ENCODE data around the gene HTR1D.
"Not testable (repeated sequence)": the region's sequence is repeated elsewhere in the genome, so short reads cannot be mapped to it uniquely, and the experiment has no call there.

HTR1D gene, protein sequence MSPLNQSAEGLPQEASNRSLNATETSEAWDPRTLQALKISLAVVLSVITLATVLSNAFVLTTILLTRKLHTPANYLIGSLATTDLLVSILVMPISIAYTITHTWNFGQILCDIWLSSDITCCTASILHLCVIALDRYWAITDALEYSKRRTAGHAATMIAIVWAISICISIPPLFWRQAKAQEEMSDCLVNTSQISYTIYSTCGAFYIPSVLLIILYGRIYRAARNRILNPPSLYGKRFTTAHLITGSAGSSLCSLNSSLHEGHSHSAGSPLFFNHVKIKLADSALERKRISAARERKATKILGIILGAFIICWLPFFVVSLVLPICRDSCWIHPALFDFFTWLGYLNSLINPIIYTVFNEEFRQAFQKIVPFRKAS

DNA sequence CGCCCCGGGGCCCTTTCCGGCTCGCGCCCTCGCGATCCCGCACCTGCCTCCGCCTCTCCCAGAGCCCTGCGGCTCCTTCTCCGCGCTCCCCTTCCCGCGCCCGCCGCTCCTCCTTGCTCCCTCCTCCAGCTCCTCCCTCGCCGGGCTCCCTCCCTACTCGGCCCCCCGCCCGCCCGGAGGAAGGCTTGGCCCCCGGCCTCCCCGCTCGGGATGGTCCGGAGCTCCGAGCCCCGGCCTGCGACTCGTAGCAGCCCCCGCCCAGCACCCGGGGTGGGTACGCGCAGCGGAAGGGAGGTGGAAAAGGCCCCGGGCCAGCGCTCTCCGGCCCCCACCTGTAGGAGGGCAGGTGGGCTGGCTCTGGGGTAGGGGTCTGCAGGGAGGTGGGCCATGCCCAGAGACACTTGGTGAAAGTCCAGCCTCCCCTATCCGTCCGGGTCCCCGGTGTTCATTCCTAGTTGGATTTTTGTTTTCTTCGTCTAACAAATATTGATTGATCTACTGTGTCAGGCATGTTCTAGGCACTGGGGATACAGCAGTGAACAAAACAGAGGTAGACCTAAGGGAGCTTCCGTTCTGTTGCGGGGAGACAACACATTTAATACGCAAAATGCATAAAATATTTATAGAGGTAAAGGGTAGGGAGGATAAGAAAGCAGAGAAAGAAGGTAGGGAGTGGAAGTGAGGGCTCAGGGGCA, at the start of gene HTR1D:
TSS of gene HTR1D (minus strand) at position 82 of the 695 bp plus-strand sequence. CDS start 23,283 bp downstream, outside the sequence.
- no peak for DNase-seq (ENCODE audit: low read depth)

DNA sequence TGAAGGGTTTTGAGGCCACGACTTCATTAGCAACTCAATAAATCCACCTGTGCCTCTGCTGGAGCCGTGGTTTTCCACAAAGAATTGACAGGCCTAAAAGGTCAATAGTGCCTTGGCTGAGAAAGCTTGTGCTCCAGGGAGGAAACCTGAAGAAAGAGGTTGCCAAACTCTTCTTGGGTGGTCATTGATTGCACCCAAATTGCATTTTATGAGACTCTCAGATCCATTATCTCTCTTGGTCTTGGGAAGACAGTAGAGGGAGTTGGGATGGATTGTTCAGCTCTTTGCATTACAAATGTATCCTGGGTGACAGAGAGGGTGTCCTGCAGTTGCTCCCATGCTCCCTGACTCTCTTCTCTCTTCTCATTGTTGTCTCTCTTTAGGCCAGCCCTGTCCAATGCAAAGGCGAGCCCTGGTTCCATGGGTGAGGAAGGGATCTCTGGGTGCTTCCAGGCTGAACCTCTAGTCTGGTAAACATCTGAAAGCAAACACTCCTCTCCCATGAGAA, 46.1 kb upstream of the HTR1D start:
- no peak for DNase-seq (ENCODE audit: low read depth)

DNA sequence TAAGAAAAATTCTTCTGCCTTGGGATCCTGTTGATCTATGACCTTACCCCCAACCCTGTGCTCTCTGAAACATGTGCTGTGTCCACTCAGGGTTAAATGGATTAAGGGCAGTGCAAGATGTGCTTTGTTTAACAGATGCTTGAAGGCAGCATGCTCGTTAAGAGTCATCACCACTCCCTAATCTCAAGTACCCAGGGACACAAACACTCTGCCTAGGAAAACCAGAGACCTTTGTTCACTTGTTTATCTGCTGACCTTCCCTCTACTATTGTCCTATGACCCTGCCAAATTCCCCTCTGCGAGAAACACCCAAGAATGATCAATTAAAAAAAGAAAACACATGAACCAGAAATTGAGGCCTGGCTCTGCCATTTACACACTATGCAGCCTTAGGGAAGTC, 40.8 kb upstream of the HTR1D start:
- not testable (repeated sequence) for DNase-seq (ENCODE audit: low read depth)

DNA sequence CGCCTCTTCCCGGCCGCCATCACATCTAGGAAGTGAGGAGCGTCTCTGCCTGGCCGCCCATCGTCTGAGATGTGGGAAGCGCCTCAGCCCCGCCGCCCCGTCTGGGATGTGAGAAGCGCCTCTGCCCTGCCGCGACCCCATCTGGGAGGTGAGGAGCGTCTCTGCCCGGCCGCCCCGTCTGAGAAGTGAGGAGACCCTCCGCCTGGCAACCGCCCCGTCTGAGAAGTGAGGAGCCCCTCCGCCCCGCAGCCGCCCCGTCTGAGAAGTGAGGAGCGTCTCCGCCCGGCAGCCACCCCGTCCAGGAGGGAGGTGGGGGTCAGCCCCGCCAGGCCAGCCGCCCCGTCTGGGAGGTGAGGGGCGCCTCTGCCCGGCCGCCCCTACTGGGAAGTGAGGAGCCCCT, 40.1 kb upstream of the HTR1D start:
- DNase-seq (ENCODE audit: low read depth), result not testable (repeated sequence)

DNA sequence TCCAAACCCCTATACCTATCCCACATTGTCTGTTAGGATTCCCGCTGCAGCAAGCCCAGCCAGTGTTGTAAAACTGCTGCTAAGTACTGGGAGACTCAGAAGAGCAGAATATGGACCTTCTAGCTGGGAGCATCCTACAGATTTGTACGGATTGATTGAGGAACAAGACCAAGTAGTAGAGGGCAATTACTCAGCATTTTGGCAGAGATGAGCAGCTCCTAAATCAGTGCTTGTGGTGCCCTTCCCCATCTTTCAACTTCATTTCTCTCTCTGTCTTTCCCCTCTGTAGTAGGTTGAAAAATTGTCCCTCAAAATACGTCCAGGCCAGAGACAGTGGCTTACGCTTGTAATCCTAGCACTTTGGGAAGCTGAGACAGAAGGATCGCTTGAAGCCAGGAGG, 37.3 kb upstream of the HTR1D start:
- no peak for DNase-seq (ENCODE audit: low read depth)

DNA sequence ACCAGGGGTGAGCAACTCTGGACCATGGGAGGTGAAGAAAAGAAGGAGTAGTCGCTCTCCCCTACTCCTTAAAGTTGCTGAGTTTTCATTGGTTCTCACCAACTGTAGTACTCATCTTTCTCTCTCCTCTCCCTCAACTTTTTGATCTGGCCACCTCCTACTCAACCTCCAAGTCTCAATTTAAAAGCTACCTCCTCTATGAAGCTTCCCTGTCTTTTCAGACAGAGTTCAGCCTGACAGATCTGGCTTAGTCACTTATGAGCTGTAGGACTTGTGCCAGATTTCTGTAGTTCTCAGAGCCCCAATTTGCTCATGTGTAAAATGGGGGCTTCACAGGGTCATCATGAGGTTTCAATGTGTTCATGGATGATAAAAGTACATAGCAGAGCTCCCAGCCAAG, 34.5 kb upstream of the HTR1D start:
- DNase-seq (ENCODE audit: low read depth), result peak; percentile 1

DNA sequence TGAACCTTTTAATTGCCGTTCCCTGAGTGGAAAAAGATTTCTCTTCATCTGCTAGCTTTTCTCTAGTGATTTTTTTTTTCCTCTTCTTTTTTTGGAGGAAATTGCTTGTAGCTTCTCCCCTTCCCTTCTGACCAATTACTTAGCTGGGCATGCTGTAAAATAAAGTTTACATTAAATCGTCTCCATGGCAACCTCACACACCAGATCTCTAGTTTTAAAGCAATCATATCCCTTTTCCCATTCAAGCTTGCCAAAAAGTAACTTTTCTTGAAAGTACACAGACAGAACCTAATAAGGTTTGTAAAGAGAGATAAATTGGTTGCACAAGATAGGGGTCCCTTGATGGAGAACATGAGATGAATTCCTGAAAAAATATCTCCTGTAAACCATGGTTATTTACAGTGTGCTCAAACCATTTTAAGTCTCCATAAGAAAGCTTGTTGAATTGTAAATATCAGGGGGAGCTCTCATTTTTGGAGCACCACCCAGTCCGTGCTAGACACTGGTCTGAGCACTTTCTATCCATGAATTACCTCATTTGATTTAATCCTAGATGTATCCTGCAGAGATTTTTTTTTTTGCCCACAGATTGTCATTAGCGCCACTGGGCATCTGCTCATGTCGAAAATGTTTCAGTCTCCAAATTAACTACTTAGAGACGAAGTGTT, 32.6 kb upstream of the HTR1D start:
- peak; percentile 1 for DNase-seq (ENCODE audit: low read depth)

DNA sequence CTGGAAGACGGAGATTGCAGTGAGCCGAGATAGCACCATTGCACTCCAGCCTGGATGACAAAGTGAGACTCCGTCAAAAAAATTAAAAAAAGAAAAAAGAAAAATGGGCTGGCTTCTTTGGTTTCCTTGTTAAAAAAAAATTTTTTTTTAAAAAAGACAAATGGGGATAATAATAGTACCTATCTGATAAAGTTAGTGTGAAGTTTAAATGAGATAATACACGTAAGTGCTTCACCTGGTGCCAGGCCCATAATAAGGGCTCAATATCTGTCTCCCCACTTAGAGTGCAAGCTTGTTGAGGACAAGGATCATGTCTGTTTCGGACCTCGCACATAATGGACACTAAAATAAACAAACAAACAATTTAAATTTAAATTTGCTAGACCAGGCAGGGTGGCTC, 30.0 kb upstream of the HTR1D start:
- no peak for DNase-seq (ENCODE audit: low read depth)

DNA sequence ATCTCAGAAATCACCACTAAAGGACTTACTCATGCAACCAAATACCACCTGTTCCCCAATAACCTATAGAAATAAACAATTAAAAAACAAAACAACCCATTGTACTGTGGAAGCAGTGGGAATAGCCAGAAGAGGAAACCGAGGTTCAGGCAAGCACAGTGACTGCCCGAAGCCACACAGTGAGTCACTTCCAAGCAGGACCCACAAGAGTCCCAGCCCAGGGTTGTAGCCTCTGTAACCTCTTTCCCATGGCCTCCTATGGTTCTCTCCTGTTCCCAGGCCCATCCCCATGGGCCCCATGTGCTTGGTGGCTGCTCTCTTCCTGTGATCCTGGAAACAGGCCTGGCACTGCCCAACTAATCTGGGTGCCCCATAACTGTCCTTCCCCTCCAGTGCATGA, 29.0 kb upstream of the HTR1D start:
- DNase-seq (ENCODE audit: low read depth), result no peak

DNA sequence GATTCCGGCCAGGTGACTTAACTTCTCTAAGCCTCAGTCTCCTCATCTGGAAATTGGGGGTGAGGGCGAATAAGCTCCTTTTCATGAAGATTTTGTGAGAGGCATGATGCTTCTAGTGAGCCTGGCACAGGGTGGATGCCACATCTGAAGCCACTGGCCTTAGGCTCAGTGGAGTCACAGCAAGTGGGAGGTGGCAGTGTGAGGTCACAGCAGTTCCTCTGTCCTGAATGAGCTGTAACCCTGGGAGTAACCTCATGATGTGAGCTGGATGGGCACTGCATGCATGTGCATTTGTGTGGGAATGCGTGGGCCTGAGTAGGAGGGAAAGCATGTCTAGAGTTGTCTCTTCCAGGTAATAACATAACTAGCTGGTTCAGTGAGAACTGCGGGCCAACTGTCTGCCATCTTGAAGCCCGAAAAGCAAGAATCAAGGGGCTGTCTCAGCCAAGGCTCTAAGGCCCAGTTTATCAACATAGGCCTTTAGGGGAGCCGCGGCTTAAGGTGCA, 27.0 kb upstream of the HTR1D start:
- DNase-seq (ENCODE audit: low read depth), result no peak

DNA sequence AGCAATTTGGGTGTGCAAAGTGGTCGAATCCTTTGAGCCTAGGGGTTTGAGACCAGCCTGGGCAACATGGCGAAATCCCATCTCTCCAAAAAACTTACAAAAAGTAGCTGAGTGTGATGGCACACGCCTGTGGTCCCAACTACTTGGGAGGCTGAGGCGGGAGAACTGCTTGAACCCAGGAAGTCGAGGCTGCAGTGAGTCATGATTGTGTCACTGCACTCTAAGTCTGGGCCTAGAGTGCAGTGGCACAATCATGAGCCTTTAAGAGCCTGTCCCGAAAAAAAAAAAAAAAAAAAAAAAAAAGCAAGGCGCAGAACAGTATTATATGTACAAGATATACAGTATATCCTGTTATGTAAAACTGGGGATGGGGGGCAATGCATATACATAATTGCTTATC, 25.1 kb upstream of the HTR1D start:
- DNase-seq (ENCODE audit: low read depth), result no peak

DNA sequence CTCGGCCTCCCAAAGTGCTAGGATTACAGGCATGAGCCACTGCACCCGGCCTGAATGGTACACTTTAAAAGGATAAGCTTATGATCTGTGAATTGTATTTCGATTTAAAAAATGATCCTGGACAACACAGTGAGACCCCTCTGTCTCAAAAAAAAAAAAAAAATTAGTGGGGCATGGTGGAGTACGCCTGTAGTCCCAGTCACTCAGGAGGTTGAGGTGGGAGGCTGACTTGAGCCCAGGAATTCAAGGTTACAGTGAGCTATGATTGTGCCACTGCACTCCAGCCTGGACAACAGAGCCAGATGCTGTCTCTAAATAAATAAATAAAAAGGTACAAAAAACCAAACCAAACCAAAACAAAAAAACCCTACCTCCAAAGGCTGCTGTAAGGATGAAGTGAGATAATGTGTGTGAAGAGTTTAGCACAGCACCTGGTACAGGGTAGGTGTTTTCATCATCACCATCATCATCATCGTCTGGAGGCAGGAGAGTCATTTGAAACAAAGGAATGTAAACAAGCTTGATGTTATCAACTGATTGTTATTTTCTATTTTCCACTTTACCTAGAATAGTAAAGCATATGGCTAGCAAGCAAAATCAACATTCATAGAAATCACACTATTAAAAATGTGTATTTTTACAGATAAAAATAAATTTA, 22.5 kb upstream of the HTR1D start:
- DNase-seq (ENCODE audit: low read depth), result no peak

DNA sequence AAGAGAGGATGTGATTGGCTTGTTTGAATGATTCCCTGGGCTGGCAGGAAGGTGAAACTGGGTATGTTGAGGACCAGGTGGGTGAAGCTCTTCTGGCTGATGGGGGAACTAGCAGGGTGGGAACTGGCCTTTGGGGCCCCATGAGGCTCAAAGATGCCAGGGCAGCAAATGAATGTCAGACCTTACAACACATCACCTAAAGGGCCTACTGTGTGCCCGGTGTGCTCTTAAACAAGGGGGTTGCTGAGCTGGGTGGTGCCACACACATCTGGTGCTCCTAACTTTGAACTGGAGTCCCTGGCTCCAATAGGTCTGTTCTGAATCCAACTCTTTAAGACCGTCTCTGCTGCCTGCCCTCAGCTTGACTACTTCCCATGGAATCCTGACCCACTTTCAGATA, 21.3 kb upstream of the HTR1D start:
- DNase-seq (ENCODE audit: low read depth), result no peak

DNA sequence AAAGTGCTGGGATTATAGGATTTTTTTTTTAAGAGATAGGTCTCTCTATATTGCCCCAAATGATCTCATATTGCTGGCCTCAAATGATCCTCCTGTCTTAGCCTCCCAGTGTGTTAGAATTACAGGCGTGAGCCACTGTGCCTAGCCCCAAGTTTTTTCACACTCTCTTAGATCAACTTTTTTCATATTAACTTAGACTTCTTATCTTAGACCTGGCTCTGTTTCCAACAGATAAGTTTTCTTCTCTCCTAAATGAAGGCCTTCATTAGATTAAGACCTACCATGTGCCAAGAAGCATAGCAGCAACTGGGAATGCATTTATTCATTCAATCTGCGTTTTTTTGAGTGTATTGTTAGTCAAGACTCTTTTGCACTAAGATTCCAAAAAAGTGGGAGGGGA, 20.2 kb upstream of the HTR1D start:
- no peak for DNase-seq (ENCODE audit: low read depth)

DNA sequence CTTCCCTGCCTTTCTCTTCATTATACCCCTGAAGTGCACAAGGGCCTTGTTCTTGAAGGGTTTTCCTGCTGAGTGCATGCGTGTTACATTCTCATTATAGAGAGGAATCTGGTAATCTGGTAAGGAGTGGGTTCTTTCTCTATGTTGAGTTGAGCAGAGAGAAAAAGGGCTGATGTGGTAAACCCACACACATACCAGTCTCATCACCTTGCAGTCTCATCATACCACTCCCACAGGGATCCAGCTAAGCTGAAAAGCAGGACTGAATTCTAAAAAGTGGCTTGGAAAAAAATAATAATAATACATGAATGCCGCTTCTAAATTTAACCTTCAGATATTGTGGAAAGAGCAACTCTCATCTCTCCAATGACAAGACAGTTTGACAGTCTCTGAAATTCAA, 10.5 kb upstream of the HTR1D start:
- DNase-seq (ENCODE audit: low read depth), result no peak

DNA sequence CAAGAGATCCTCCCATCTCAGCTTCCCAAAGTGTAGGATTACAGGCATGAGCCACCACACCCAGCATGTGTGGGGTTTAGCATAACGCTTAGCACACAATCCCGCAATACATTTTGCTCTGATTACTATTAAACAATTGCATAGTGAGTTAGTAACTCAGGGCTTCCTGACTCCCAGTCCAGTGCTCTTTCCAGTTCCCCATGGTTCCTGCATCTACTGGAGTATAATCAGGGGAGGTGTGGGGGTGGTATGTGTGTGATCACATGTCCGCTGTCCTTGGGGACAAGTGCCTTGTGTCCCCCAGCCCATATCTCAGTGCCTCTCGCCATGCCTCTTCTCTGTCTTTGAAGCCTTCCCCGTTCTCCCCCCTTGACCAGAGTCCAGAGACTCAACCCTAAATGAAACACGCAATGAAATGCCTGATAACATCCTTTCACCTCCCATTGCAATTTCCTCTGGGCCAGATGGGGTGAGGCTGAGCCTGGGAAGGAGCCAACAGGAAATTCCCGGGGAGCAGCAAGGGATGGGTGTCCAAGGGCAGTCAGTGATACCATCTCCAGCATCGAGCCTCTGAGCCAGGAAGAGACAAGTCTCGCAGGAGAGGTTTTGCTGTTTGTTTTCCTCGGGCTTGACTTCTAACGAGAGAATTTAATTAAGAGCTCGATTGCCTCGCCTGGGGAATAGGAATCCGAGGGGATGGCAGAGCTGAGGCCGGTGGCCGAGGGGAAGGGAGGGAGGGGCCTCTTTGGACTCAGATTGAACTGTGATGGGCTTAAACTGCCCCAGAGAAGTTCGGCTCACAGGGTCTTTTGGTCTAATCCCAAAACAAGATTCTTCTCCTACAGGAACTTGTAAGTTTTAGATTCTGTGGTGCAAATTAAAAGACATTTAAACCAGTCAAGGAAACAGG, 7.7 kb upstream of the HTR1D start:
- no peak for DNase-seq (ENCODE audit: low read depth)

DNA sequence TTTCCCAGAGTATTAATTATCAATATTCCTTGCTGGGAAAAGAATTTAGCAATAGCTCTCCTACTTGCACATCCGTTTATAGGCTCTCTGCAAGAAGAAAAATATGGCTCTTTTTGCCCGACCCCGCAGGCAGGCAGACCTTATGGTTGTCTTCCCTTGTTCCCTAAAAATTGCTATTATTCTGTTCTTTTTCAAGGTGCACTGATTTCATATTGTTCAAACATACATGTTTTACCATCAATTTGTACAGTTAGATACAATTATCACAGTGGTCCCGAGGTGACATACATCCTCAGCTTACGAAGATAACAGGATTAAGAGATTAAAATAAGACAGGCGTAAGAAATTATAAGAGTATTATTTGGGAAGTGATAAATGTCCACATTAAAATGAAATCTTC, 6.7 kb upstream of the HTR1D start:
- not testable (repeated sequence) for DNase-seq (ENCODE audit: low read depth)

DNA sequence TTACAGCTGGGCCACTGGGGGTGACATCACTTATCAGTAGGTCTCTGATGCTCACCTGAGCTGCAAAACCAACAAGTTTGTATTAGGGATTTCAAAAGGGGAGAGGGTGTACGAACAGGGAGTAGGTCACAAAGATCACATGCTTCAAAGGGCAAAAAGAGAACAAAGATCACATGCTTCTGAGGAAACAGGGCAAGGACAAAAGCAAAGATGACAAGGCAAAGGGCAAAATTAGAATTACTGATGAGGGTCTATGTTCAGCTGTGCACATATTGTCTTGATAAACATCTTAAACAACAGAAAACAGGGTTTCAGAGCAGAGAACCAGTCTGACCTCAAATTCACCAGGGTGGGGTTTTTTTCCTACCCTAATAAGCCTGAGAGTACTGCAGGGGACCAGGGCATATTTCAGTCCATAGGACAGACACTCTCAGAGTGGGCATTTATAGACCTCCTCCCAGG, 6.2 kb upstream of the HTR1D start:
- DNase-seq (ENCODE audit: low read depth), result not testable (repeated sequence)

DNA sequence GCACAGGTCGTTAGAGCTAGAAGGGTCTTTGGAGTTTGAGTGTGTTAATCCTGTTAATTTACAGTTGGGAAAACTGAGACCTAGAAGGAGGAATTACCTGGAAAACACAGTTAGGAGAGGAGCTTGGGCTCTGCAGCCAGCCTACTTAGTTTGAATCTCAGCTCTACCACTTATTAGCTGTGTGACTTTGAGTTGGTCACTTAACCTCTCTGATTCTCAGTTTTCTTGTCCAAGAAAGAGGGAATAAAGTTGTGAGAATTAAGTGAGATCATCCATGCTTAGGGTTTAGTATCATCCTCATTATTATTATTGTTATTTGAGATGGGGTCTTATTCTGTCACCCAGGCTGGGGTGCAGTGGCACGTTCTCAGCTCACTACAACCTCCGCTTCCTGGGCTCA, 5.4 kb upstream of the HTR1D start:
- DNase-seq (ENCODE audit: low read depth), result no peak

DNA sequence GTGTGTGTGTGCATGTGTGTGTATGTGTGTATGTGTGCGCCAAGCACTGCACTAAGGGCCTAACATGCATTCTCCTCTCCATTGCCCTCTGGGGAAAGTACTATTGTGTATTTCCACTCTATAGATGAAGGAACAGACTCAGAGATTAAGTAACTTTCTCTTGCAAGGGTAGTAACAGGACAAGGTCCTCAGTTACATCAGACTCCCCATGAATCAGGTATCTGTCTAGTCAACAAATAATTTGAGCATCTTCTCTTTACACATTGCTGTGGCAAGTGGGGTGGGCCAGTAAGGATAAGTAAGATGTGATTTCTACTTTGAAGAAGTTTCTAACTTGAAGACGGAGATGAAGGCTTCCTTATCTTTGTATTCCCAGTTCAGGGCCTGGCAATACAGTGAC, 5.0 kb upstream of the HTR1D start:
- DNase-seq (ENCODE audit: low read depth), result no peak

DNA sequence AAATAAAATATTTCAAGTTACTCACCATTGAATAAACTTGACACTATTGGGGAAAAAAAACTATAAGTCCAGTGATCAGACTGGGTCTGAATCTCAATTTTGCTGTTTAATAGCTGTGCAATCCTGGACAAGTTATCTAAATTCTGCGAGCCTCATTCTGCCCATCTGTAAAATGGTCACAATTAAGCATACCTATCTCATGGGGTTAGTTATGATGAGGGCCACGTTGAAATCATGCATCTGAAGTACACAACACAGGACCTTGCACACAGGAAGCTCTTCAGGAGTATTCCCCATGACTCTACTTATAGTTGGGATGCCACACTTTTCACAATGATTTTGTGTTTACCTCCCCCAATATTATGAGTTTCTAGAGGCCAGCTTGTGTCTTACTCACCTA, 3.8 kb upstream of the HTR1D start:
- no peak for DNase-seq (ENCODE audit: low read depth)

Data from stromal cell of bone marrow (primary cell).